Cardiac muscle cell (in vitro differentiated cells and primary cell): ENCODE measurements around the gene PLXNB1. TPM values are rescaled to one million over a fixed set of nuclear protein-coding genes. Genes with fewer than 3 reads are reported as not detected.
"Not testable (repeated sequence)": the region's sequence is repeated elsewhere in the genome, so short reads cannot be mapped to it uniquely, and the experiment has no call there.

Experiments
- DNase-seq, 2 donors: peaks; one replicate each; pipeline versions ENCODE4 v3.0.0 to v3.0.0-alpha.2; 2010 to 2017; ENCODE audit warnings: low read depth in 1 of 2, low spot score in 1 of 2
- H3K27ac ChIP-seq: fragments of 200-600 bp; sonication (generic); 2 replicates; pipeline ENCODE4 v1.5.1; 2016
- H3K27me3 ChIP-seq: fragments of 200-600 bp; sonication (generic); 2 replicates; pipeline ENCODE4 v1.6.0; 2016; ENCODE audit warnings: control low read depth
- H3K36me3 ChIP-seq: fragments of 200-600 bp; sonication (generic); 2 replicates; pipeline ENCODE4 v1.5.1; 2016; ENCODE audit warnings: control low read depth
- H3K4me1 ChIP-seq: fragments of 200-600 bp; sonication (generic); 2 replicates; pipeline ENCODE4 v1.8.1; 2017; ENCODE audit warnings: low read depth, mild to moderate bottlenecking, mixed run types
- H3K4me3 ChIP-seq: fragments of 200-600 bp; sonication (generic); 2 replicates; pipeline ENCODE4 v1.5.1; 2016; ENCODE audit warnings: mild to moderate bottlenecking
- H3K9me3 ChIP-seq: fragments of 200-600 bp; sonication (generic); 2 replicates; pipeline ENCODE4 v1.5.1; 2017; ENCODE audit warnings: low read depth, mild to moderate bottlenecking, control low read depth
- polyA plus RNA-seq: library from polyadenylated mRNA; unstranded; fragments of >200 nt; fragmentation: Nextera tagmentation; extraction: Ambion mirVana; gene quantifications from 2 replicates; pipeline ENCODE4 v1.2.1, GENCODE V29; 2016
- total RNA-seq: library from RNA; depleted of rRNA; stranded (reverse); fragments of >200 nt; gene quantifications from 2 replicates; pipeline ENCODE4 v1.2.3, GENCODE V29; 2016
- TF ChIP-seq, protein P1 (sequence below): IDR thresholded peaks from 2 replicates; pipeline ENCODE4 v1.5.1; 2012; ENCODE audit warnings: low read depth, mild to moderate bottlenecking, low read length

PLXNB1 gene
- total and polyA plus RNA-seq, 2 experiments from 2014 or later, result 23.9 to 47.1 TPM

GRCh38 chr3:48466386-48467109 lies 36.7 kb upstream of the PLXNB1 start:
- H3K36me3 ChIP-seq, result no peaks in the 10 kb centered on the region
- TF ChIP-seq, protein P1, sequence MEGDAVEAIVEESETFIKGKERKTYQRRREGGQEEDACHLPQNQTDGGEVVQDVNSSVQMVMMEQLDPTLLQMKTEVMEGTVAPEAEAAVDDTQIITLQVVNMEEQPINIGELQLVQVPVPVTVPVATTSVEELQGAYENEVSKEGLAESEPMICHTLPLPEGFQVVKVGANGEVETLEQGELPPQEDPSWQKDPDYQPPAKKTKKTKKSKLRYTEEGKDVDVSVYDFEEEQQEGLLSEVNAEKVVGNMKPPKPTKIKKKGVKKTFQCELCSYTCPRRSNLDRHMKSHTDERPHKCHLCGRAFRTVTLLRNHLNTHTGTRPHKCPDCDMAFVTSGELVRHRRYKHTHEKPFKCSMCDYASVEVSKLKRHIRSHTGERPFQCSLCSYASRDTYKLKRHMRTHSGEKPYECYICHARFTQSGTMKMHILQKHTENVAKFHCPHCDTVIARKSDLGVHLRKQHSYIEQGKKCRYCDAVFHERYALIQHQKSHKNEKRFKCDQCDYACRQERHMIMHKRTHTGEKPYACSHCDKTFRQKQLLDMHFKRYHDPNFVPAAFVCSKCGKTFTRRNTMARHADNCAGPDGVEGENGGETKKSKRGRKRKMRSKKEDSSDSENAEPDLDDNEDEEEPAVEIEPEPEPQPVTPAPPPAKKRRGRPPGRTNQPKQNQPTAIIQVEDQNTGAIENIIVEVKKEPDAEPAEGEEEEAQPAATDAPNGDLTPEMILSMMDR, result no peak
- H3K4me3 ChIP-seq, result no peak overlapping the region
- peak overlapping the region; percentile 93 for H3K27ac ChIP-seq
- no peak for DNase-seq
- H3K4me1 ChIP-seq, result peaks cover 9% of the 10 kb centered on the region
- H3K9me3 ChIP-seq, result no peaks in the 10 kb centered on the region
- H3K27me3 ChIP-seq, result no peaks in the 10 kb centered on the region

DNA sequence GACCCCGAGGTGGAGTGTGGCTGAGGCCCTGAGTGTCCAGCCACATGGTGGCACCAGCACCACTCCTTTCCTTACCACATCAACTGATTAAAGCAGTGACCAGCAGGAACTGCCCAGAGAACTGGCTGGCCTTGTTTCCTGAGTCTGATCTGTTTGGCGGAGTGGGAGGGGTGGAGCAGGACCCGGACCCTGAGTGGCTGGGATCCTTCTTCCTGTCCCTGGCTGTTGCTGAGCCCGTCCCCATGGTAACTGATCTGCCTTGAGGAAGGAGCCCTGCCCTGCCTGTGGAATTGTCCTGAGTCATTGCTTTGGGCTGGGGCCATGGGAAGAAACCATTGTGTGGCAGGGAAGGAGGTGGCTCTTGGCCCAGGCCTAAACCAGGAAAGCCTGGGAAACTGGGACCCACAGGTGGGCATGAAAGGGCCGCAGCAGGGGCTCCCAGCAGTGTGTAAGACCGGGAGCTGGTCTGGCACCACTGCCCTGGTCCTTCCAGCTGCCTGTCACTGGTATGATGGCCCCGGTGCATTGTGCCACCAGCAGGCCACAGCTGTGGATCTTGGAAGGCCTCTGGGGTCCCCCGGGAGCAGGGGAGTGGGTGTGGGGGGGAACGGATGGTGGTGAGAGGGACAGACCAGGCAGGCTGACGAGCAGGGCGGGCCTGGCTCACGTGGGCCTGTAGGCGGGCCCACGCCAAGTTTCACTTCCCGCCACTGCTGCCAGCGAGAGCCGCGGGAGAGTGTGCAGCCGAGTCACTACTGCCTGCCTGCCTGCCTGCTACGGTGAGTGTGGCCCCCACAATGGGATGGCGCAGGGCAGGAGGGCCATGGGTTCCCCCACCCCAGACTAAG lies 35.9 kb upstream of the PLXNB1 start:
- Histone ChIP-seq H3K27ac (peak overlapping the region; percentile 93), H3K27me3 (no peaks in the 10 kb centered on the region), H3K4me3 (no peak overlapping the region), H3K36me3 (peaks cover 2% of the 10 kb centered on the region), H3K4me1 (peaks cover 9% of the 10 kb centered on the region), H3K9me3 (no peaks in the 10 kb centered on the region)
- TF ChIP-seq, protein P1, result peak; percentile 72
- peak; percentile 92 to 100 for DNase-seq

GRCh38 chr3:48465237-48465530 lies 35.3 kb upstream of the PLXNB1 start:
- TF ChIP-seq, protein P1, result no peak
- Histone ChIP-seq H3K27ac (peak overlapping the region; percentile 93), H3K4me3 (no peak overlapping the region), H3K9me3 (no peaks in the 10 kb centered on the region), H3K4me1 (peaks cover 9% of the 10 kb centered on the region), H3K36me3 (peaks cover 5% of the 10 kb centered on the region), H3K27me3 (no peaks in the 10 kb centered on the region)
- no peak for DNase-seq

DNA sequence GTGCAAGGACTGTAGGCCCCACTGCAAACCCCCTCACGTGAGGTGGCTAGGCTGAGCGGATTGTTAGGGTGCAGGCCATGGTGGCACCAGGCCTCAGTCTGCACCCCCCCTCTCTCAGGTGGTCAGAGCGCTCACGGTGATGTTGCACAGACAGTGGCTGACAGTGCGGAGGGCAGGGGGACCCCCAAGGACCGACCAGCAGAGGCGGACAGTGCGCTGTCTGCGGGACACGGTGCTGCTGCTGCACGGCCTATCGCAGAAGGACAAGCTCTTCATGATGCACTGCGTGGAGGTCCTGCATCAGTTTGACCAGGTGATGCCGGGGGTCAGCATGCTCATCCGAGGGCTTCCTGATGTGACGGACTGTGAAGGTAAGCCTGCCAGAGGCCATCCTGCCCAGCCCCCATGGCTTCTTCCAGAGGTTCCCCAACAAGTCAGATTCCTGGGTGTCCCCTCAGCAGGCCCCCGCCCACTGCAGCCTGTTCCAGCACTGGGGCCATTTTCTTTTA lies 34.9 kb upstream of the PLXNB1 start:
- TF ChIP-seq, protein P1, result no peak
- no peak for DNase-seq
- no peak overlapping the region for H3K4me3 ChIP-seq
- H3K4me1 ChIP-seq, result peaks cover 9% of the 10 kb centered on the region
- H3K36me3 ChIP-seq, result peaks cover 5% of the 10 kb centered on the region
- H3K9me3 ChIP-seq, result no peaks in the 10 kb centered on the region
- H3K27me3 ChIP-seq, result no peaks in the 10 kb centered on the region
- peak overlapping the region; percentile 93 for H3K27ac ChIP-seq

- TF ChIP-seq, protein P1, result no peak
- Histone ChIP-seq H3K4me3 (no peak overlapping the region), H3K4me1 (peaks cover 9% of the 10 kb centered on the region), H3K27me3 (no peaks in the 10 kb centered on the region), H3K36me3 (peaks cover 15% of the 10 kb centered on the region), H3K27ac (no peak overlapping the region), H3K9me3 (no peaks in the 10 kb centered on the region)
- no peak for DNase-seq
These were observed 33.8 kb upstream of the PLXNB1 start for GRCh38 chr3:48463703-48464102.

GRCh38 chr3:48461767-48462166 lies 31.9 kb upstream of the PLXNB1 start:
- H3K36me3 ChIP-seq, result peaks cover 25% of the 10 kb centered on the region
- not testable (repeated sequence) for H3K27ac ChIP-seq, DNase-seq

More at GRCh38 chr3:48461767-48462166, 31.9 kb upstream of the PLXNB1 start:
- not testable (repeated sequence) for H3K4me1 ChIP-seq, H3K4me3 ChIP-seq, H3K27me3 ChIP-seq, H3K9me3 ChIP-seq
